GM19023 (cell line): ENCODE measurements around the gene SCUBE2.

Experiments used
- ATAC-seq: cut with Tn5 transposase; IDR thresholded peaks from one replicate; pipeline ENCODE4 v1.9.1; 2021; ENCODE audit warnings: mild to moderate bottlenecking, moderate library complexity; ENCODE audit not compliant: unreplicated experiment

The SCUBE2 gene

DNA sequence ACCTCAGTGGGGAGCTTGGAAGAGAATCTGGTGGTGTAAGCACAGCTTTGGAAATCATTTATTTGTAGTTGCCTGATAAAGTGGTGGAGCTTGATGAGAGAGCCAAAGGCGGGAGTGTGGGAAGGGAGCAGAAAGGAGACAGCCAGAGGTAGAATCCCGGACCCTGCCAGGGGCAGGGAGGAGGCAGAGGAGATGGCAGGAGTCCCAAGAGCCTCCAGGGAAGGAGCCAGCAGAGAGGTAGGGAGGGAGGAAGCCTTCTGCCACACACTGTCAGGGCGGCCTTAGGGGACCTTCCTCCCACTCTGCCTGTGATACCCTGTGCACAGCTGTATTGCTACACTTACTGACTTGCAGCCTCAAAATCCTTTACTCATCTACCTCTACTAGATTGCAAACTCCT is 15.4 kb downstream of the SCUBE2 start:
- ATAC-seq: no peak

DNA sequence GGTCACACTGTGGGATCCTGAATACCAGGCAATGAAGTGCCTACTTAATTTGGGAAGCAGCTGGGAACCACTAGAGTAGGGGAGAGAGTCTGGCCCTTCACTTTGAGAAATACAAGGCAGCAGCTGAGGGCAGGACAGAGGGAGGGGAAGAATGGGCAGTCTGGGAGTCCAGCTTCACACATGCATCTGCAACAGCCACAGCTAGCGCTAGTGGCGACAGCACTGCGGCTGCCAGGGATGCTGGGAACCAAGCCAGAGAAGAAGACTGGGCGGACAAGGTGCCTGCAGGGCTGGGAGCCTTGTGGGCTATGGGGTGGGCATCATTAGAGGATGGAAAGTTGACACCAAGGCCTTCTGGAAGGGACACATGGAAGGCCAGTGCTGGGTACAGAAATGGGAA is 15.8 kb downstream of the SCUBE2 start:
- ATAC-seq: no peak

DNA sequence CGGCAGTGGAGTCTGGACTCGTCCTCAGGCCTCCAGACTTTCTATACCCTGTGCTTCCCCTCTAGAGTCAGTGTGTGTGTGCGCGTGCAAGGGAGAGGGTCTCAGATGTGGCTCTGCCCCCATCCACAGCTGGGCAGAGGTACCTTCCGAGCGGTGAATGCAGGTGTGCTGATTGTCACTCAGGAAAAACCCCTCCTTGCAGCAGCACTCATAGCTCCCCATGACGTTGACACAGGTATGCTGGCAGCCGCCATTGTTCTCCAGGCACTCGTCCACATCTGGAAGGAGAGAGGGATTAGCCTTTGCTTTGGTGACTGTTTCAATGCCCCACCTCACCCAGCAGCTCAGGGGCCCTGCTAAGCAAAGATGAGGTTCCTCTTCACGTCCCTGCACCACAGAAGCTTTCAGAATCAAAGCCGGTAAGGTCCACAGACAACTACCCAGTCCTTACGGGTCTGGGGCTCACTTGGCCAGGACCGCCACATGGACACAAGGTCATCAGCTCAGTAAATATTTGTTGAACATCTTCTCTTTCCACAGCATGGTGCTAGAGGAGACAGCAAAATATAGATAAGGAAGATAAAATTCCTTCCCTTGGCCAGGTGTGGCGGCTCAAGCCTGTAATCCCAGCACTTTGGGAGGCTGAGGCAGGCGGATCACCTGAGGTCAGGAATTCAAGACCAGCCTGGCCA is 16.9 kb downstream of the SCUBE2 start:
- ATAC-seq: no peak

DNA sequence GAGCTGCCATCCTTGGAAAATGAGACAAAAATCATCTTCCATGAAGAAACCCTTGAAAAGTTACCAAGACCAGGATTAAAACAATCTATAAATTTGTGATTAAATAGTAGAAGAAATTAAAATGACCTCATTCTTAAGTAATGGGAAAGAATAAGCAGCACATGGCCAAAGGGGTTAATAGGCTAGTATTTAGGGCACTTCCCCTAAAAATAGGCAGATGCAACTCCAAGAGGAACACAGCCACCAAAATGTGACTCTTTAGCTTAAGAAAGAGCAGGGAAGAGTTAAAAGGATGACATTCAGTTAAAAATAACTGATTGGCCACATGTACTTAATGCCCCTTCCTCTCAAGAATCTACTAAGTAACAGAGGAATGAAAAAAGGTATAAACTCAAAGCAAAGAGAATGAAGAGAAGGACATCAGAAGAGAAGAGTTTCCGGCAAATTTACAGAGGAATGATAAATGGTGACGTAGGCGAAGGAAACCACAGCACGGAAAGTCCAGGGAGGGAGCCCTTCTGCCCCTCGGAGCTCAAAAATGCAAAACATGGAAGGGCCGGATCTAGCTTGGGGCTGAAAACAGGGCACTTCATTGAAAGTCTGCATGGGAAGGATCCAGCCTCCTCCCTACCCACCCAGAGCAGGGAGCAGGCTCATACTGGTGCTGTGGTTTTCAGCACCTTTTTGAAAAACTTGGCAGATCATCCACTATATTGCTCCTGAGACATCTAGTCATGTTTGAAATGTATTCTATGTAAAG is 17.8 kb downstream of the SCUBE2 start:
- ATAC-seq: no peak

DNA sequence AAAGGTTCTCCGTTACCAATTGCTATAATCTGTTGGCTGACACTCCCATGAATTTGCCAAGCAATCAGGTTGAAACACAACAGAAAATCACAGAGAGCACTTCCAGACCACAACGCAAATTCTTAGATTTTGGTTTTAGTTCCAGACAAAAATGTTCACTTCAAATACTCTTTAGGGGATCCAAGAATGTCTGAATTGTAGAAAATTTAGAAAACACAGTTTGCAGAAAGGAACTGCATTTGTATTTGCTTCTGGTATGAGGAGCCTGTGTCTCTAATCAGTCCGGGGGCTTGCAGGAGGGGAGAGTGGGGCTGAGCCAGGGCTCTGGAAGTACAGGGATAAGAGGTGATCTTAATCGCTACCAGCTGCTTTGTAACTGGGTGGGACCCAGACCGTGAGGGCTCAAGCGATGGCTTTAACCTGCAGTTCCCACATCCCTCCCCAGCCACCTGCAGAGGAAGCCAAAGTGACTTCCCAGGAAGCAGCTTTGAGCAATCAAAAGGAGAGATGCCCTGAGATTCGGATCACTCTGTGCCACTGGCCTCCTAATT is 18.7 kb downstream of the SCUBE2 start:
- no peak for ATAC-seq

DNA sequence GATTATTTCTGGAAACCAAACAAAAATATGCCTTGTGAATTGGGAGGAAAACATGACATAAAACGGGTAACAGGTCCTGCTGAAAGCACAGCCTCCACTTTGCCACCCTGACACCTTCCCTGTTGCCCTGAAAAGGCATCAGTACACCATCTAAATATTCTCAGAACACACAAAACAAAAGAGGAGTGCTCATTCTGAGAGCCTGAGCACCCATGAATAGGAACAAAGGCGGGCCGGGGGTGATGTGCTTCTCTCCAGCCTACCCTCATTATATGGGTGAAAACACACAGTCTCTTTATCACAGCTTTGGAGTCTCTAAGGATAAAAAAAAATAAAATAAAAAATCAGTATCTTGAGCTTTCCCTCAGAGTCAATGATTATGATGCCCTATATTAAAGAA is 19.7 kb downstream of the SCUBE2 start:
- ATAC-seq: no peak

DNA sequence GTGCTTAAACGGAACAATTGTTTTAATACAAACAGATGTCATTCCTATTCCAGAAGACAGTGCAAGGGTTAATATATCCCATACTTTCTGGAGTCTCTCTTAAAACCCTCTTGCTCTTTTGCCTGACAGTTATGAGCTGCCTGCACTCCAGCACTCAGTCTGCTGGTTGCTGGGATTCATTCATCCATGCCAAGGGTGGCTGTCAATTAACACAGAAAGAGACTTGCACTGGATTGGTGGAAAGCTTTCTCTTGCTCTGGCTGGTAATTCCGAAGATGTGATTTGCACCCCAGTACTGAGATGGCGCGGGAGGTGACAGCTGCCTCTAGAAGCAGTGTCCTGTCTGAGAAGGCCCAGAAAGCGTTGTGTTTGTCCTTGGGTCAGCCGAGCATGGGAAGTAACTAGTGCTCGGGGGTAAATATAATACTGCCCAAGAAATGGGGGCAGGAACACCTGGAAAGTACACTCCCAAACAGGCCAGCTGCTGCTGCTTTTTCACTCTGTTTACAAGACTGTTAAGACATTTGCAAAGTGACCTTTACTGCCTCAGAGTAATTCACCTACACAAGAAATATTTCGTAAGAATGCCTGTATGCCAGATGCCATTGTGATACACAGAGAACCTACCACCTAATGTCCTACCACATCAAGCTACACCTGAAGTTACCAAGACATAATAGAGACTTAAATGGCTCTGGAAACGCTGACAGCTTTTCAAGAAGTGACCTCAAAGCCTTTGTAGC is 20.5 kb downstream of the SCUBE2 start:
- ATAC-seq: no peak

DNA sequence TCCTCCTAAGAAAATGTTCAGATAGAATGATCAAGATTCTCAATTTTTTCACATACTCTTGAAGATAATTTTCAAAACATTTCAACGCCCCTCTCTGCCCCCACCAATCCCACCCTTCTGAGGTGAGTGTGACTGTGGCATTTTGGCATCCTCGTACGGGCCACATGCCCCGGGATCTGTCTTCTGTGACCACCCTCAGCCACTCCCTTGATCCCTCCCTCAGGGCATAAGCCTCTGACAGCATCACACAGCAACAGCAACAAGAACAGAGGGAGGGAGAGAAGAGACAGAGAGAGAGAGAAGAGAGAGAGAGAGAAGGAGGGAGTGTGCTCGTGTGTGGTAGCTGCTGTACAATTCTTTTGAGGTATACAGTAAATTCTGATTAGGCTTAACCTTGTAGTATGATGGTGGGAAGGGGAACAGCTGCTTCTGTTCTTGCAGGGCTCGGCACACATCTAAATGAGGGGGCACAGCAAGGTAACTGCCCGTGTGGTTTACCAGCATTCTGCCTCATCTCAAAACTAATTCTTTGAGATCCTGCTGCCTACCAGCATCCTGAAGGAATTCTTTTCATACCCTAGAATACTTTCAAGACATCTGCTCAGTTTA is 21.4 kb downstream of the SCUBE2 start:
- ATAC-seq: no peak

DNA sequence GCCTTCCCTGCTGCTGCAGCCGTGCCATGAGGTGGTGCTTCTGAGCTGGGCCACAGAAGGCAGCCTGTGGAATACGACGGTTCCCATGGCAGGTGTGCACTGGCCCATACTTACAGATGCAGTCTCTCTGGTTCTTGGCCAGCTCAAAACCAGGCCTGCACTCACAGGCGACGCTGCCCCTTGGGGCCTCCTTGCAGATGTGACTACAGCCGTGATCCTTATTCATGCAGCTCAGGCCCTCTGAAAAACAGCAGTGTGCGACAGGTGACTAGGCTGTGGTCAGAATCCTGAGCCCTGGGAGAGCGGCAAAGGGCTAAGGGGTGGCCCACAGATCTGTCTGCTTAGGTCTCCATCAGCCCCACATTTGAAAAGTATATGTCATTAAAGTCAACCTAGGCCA is 22.1 kb downstream of the SCUBE2 start:
- no peak for ATAC-seq

DNA sequence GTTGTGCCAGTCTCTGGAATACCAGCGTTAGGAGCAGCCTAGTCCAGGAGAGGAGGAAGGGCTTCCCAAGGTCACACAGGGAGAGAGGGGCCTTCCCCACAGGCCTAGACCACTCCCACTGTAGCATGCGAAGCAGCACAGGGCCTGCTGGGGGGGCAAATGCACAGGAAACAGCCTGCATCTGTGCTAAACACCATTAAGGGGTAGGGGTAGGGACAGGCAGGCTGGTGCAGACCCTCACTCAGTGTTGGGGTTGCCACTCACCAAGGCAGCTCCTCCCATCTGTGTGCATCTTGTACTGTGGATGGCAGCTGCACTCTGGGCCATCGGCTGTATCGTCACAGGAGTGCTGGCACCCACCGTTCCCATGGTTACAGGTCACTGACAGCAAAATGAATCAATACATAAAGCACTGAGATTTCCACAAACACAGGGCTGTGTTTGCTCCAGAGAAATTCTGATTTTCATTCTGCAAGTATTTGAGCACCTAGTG is 24.9 kb downstream of the SCUBE2 start:
- no peak for ATAC-seq

DNA sequence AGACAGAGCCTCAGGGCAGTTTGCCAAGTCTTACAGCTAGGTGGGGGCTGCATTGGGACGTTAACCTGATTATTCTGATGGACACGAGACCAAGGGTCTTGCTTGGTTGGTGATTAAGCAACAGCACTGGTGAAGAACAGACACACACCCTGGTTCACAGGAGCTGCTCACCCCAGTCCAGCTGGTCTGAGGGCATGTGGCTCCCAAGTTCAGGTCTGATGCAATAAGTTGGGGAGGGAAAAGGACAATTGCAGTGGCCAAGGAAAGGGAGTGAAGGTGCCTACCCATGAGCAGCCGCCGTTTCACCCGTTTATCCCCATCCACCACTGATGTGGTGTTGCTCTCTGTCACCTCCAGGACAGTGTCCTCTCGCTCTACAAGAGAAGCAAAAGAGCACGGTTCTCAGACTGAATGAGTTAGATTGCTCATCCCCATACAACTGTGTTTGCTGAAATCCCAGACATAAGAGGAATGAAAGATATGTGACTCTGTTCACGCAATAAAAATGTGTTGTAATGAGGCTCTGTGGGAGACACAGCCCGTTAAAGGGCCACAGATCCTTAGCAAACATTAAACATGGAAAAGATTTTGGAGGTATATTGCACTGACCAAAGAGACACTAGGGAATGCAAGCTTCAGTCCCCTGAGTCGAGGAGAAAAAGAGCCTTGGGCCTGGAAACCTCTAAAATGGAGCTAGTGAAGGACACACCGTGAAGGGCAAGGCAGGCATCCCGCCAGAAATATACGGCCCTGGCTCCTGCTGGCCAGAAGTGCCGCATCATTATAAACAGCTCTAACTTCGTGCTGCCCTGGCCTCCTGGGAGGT is 25.6 kb downstream of the SCUBE2 start:
- no peak for ATAC-seq

DNA sequence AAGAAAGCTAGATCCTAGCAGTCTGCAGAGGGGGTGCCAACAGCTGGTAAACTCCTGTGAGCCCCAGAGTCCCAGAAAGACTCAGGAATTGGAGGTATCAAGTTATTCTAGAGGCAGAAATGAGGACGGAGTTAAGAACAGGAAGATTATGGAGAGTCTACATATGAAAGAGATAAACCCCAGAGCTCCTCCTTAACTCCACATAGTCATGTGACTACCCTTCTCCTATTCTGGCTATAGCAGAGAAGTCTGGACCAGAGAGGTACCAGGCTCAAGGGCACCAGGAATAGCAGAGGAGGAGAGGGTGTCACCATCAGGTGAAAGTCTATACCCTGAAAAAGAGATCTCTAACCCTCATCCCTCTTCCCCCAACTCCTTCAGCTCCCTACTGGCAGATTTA is 29.6 kb downstream of the SCUBE2 start:
- no peak for ATAC-seq

DNA sequence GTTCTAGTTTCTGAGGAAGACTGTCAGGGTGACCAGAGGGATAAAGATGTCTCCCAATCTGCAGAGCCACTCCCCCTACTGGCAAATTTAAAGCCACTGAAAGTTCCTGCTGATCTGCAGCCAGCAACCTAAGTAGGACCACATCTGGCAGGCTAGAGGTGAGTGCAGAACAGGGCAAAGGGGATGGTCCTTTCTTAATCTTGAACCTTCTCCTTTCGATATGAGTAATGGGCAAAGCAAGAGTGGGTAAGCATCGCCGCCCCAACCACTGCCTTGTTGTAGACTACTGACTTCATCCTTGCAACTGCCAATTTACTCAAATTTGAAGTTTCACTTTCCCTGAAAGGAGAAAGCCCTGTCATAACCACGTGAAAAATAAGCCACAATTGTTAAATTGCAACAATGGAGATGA is 30.7 kb downstream of the SCUBE2 start:
- peak; percentile 94 for ATAC-seq

DNA sequence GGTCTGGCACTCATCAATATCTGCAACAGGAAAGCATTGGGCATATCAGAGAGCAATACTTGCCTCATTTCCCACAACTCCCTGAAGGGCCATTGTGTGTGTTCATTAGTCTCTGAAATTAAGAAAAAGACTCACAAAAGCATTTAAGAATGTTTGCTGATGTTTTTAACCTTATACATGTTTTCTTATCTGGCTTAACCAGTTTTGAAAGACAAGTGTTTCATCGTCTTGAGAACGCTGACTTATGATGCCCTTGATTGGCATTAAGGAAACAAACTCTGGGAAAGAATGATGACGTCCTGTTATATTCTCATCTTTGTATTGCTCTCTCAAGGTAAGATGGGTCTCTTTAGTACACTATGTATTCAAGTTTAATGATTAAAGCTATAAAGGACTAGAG is 32.0 kb downstream of the SCUBE2 start:
- no peak for ATAC-seq

DNA sequence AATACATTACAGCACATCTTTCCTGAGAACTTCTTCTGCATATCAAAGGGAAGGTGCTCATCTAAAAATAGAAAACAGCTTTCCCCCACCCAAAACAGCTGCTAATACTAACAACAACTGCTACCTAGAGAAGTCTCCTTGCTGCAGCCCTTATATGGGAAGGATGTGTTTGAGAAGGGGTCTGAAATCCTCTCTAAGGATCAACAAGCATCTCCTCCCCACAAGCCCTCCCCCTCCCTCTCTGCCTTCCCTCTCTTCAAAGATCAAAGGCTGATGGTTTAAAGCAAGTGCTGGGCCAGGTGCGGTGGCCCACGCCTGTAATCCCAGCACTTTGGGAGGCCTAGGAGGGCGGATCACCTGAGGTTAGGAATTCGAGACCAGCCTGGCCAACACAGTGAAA is 33.5 kb downstream of the SCUBE2 start:
- ATAC-seq: no peak

DNA sequence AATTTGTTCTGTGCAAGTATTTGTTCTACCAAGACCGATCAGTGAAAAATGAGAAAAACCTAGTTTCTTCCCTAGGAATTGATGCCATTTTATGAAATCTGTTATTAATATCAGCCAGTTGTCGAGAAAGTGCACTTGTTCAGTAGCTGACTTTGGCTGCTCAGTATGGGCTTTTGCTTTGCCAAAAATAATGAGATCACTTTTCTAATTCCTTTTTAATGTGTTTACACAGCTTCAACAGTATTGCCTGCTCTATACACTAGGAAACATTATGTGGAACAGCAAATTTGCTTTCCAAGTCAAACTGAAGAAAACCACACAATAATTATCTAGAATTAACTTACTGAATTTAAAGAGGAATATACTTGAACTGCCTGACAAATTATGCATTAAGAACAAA is 34.4 kb downstream of the SCUBE2 start:
- no peak for ATAC-seq

DNA sequence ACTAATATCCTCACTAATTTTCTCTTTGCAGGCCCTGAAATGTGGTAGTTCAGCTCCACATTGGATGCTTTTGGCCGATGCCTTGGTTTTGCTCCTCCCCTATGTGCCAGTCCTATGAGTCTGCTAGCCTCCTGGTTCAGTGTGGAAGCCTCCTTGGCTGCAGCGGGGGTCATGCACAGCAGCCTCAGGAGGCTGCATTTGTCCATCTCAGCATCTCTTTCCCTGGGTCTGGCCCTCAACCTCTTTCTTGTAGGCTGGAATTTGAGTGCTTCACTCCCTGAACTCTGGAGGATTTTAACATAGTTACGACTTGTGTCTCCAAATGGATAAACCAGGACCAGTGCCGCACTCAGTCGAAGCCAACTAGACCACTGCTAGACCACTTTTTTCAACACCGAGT is 34.9 kb downstream of the SCUBE2 start:
- no peak for ATAC-seq

DNA sequence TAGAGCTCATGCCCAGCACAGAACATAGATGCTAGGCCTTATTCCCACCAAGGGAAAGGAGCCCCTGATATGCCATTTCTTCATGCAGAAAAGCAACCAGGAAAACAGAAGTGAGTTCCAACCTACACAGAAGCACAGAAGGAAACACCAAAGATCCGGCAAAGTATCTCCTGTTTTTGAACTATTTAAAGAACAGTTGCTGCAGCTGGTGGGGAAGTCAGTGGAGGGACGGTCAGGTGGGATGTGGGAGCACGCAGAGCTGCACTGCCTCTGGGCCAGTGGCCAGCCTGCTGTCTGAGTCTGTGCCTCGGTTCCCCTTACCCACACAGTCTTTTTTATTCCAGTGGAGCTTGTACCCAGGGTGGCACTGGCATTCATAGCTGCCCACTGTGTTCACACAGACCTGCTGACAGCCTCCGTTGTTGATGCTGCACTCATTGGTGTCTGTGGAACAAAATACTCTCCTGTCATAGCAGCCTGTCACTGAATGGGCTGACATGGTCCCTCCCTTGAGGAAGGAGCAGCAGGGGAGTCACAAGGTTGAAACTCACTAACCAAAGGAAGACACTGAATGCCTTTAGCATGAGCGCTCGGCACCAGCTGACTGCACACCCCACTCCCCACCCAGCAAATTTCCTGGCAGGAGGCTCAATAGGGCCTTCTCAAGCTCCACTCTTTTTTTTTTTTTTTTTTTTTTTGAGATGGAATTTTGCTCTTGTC is 37.9 kb downstream of the SCUBE2 start:
- no peak for ATAC-seq

DNA sequence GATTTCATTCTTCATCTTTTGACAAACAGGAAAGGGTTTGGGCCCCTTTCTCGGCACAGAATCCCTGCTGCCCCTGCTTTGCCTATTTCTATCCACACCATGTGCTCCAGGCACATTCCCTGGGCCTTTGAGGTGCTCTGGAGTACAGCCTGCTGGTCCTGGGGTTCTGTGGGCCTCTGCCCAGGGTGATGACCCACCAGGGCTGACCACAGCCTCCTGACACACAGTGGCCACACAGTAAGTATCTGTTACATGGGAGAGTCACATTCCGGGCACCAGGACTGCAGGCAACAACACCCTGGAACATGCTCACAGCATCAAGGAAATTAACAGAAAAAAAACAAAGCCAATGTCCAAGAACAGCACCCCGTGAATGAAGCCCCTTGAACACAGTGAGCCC is 39.1 kb downstream of the SCUBE2 start:
- ATAC-seq: no peak

DNA sequence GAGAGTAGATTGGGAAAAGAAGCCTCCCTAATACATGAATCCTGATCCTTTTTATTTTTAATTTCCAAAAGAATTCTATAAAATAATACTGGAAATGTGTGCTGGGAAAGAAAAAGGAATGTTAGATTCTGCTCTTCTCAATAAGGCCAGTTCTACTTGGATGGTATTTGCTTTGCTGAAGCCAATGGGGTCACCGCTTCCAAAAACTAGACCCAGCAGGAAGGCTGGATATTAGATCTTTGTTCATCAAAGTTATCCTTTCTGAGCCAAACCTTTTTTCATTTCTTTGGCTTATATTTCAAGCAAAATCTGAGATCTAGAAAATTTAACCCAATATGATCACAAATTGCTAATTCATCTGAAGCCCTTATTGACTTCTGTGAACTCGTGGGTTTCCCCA is 41.4 kb downstream of the SCUBE2 start:
- no peak for ATAC-seq
